Skeletal muscle satellite cell (primary cell): Measurements from ENCODE around the gene TXK. TPM values are rescaled to one million over a fixed set of nuclear protein-coding genes. Genes with fewer than 3 reads are reported as not detected.
"Not testable (repeated sequence)": the region's sequence is repeated elsewhere in the genome, so short reads cannot be mapped to it uniquely, and the experiment has no call there.

Experiments used
- H3K27me3 ChIP-seq: 2 replicates; pipeline ENCODE4 v1.7.0; 2013; ENCODE audit warnings: low read length; ENCODE audit not compliant: control insufficient read depth, insufficient read depth
- H3K36me3 ChIP-seq: 2 replicates; pipeline ENCODE4 v1.7.0; 2013; ENCODE audit warnings: mild to moderate bottlenecking, control low read depth, low read length; ENCODE audit not compliant: insufficient read depth
- H3K4me1 ChIP-seq: 2 replicates; pipeline ENCODE4 v1.7.0; 2013; ENCODE audit warnings: low read length; ENCODE audit not compliant: control insufficient read depth, insufficient read depth
- H3K4me2 ChIP-seq: 2 replicates; pipeline ENCODE4 v1.7.0; 2013; ENCODE audit warnings: mild to moderate bottlenecking, low read length
- H3K4me3 ChIP-seq: 2 replicates; pipeline ENCODE4 v1.7.0; 2013; ENCODE audit warnings: low read length
- H3K9ac ChIP-seq: 2 replicates; pipeline ENCODE4 v1.7.0; 2013; ENCODE audit warnings: mild to moderate bottlenecking, low read depth, low read length, moderate library complexity
- H3K9me3 ChIP-seq: replicated peaks from 2 replicates; pipeline ENCODE4 v1.7.0; 2013; ENCODE audit warnings: mild to moderate bottlenecking, control low read depth, low read length
- total RNA-seq: library from RNA; depleted of rRNA; stranded (reverse); fragments of >200 nt; gene quantifications from 2 replicates; pipeline ENCODE4 v1.2.3, GENCODE V29; 2012; rRNA removed

Gene TXK
- total RNA-seq, result under 0.01 and 0.22 TPM in 2 replicates

GRCh38 chr4:48134081-48134480 lies at the start of gene TXK:
TXK (minus strand) TSS chr4:48134250; CDS start chr4:48134170, 80 bp downstream.
- H3K36me3 ChIP-seq, result no peaks in the 10 kb centered on the region
- peaks cover 11% of the 10 kb centered on the region for H3K4me1 ChIP-seq
- H3K9me3 ChIP-seq, result no peaks in the 10 kb centered on the region
- no peak within 1 kb of the TSS for H3K4me2 ChIP-seq
- no peak within 1 kb of the TSS for H3K4me3 ChIP-seq
- no peak within 1 kb of the TSS for H3K9ac ChIP-seq
- no peaks in the 10 kb centered on the region for H3K27me3 ChIP-seq

- H3K4me1 ChIP-seq, result peaks cover 21% of the 10 kb centered on the region
- no peak overlapping the region for H3K9ac ChIP-seq
- no peak overlapping the region for H3K4me2 ChIP-seq
- no peaks in the 10 kb centered on the region for H3K27me3 ChIP-seq
- no peaks in the 10 kb centered on the region for H3K36me3 ChIP-seq
- no peaks in the 10 kb centered on the region for H3K9me3 ChIP-seq
- no peak overlapping the region for H3K4me3 ChIP-seq
These were observed 46.2 kb upstream of the TXK start for GRCh38 chr4:48180234-48180633.

GRCh38 chr4:48178931-48179330 lies 44.9 kb upstream of the TXK start:
- H3K4me1 ChIP-seq, result peaks cover 29% of the 10 kb centered on the region
- no peak overlapping the region for H3K9ac ChIP-seq
- no peak overlapping the region for H3K4me2 ChIP-seq
- H3K9me3 ChIP-seq, result no peaks in the 10 kb centered on the region
- H3K27me3 ChIP-seq, result no peaks in the 10 kb centered on the region
- H3K36me3 ChIP-seq, result no peaks in the 10 kb centered on the region
- no peak overlapping the region for H3K4me3 ChIP-seq

GRCh38 chr4:48175806-48176205 lies 41.8 kb upstream of the TXK start:
- Histone ChIP-seq H3K36me3 (no peaks in the 10 kb centered on the region), H3K9me3 (no peaks in the 10 kb centered on the region), H3K27me3 (no peaks in the 10 kb centered on the region), H3K9ac (no peak overlapping the region), H3K4me1 (peaks cover 38% of the 10 kb centered on the region), H3K4me2 (no peak overlapping the region), H3K4me3 (no peak overlapping the region)

GRCh38 chr4:48175328-48175727 lies 41.3 kb upstream of the TXK start:
- Histone ChIP-seq H3K27me3 (no peaks in the 10 kb centered on the region), H3K9ac (no peak overlapping the region), H3K4me2 (no peak overlapping the region), H3K4me3 (no peak overlapping the region), H3K4me1 (peaks cover 34% of the 10 kb centered on the region), H3K36me3 (no peaks in the 10 kb centered on the region), H3K9me3 (no peaks in the 10 kb centered on the region)

- Histone ChIP-seq H3K4me2 (peak overlapping the region; percentile 27), H3K4me1 (peaks cover 29% of the 10 kb centered on the region), H3K36me3 (no peaks in the 10 kb centered on the region), H3K9ac (peak overlapping the region; percentile 17), H3K4me3 (peak overlapping the region; percentile 25), H3K27me3 (no peaks in the 10 kb centered on the region), H3K9me3 (no peaks in the 10 kb centered on the region)
These were observed 39.3 kb upstream of the TXK start for GRCh38 chr4:48173056-48173991.

GRCh38 chr4:48172651-48173050 lies 38.6 kb upstream of the TXK start:
- peaks cover 29% of the 10 kb centered on the region for H3K4me1 ChIP-seq
- H3K9ac ChIP-seq, result no peak overlapping the region
- no peaks in the 10 kb centered on the region for H3K36me3 ChIP-seq
- H3K9me3 ChIP-seq, result no peaks in the 10 kb centered on the region
- no peaks in the 10 kb centered on the region for H3K27me3 ChIP-seq
- H3K4me2 ChIP-seq, result no peak overlapping the region
- H3K4me3 ChIP-seq, result no peak overlapping the region

GRCh38 chr4:48169636-48170035 lies 35.6 kb upstream of the TXK start:
- Histone ChIP-seq H3K4me1 (peaks cover 16% of the 10 kb centered on the region), H3K9me3 (no peaks in the 10 kb centered on the region), H3K4me2 (no peak overlapping the region), H3K9ac (no peak overlapping the region), H3K27me3 (no peaks in the 10 kb centered on the region), H3K4me3 (no peak overlapping the region), H3K36me3 (no peaks in the 10 kb centered on the region)

- Histone ChIP-seq H3K4me1 (peaks cover 1% of the 10 kb centered on the region), H3K9me3 (no peaks in the 10 kb centered on the region), H3K4me3 (no peak overlapping the region), H3K9ac (no peak overlapping the region), H3K4me2 (no peak overlapping the region), H3K36me3 (no peaks in the 10 kb centered on the region), H3K27me3 (no peaks in the 10 kb centered on the region)
These were observed 33.7 kb upstream of the TXK start for GRCh38 chr4:48167538-48168263.

GRCh38 chr4:48164561-48164960 lies 30.5 kb upstream of the TXK start:
- not testable (repeated sequence) for H3K4me3 ChIP-seq, H3K9ac ChIP-seq, H3K4me2 ChIP-seq, H3K36me3 ChIP-seq, H3K9me3 ChIP-seq, H3K27me3 ChIP-seq
- H3K4me1 ChIP-seq, result peaks cover 18% of the 10 kb centered on the region

- peaks cover 18% of the 10 kb centered on the region for H3K4me1 ChIP-seq
- no peaks in the 10 kb centered on the region for H3K27me3 ChIP-seq
- H3K4me3 ChIP-seq, result no peak overlapping the region
- no peaks in the 10 kb centered on the region for H3K36me3 ChIP-seq
- no peak overlapping the region for H3K4me2 ChIP-seq
- no peak overlapping the region for H3K9ac ChIP-seq
- no peaks in the 10 kb centered on the region for H3K9me3 ChIP-seq
These were observed 29.7 kb upstream of the TXK start for GRCh38 chr4:48163746-48164145.
